ENCODE measurements around the gene PEX6. TPM values are rescaled to one million over a fixed set of nuclear protein-coding genes. Genes with fewer than 3 reads are reported as not detected.
A peak's percentile ranks its signal among the peaks of the same experiment; 100 is the strongest.

Gene PEX6
- polyA plus RNA-seq, 1 experiment: 6.8 TPM

DNA sequence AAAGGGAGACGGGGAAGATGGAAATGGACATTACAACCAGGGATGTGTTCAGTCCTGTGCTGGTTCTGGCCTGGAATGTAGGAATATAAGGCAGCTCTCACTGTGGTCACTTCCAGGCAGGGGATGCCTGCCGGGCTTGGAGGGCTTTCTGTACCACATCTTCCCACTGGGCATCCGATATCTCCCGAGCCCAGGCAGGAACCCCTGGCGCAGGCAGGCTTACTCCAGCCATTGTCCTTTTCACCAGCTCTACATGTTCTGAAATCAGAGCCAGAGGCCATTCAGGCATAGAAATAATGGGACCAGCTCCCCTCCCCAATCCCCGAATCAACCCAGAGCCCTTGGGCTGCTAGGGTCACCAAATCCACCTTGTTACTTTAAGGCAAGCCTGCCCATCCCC lies 33.4 kb upstream of the PEX6 start:
- ChIA-PET CTCF (interaction anchor here (1.0 kb wide), 1 partner anchor 350 kb away, joined by 3 read pairs; no protein-coding TSS in a partner anchor), POLR2A (no interaction called here)
- H3K27me3 ChIP-seq (ENCODE audit: control insufficient read depth, insufficient read depth, low read length): no peaks in the 10 kb centered on the region
- TF ChIP-seq CTCF (IDR thresholded peaks at IDR 0.05; ENCODE audit: low read depth, low read length): no peak
- H3K27ac ChIP-seq (ENCODE audit: low read depth, low read length): no peak overlapping the region
- H3K9me3 ChIP-seq (ENCODE audit: control insufficient read depth, insufficient read depth, low read length): no peaks in the 10 kb centered on the region
- no peak for DNase-seq (ENCODE audit: low read depth, low spot score)
- H3K4me3 ChIP-seq (ENCODE audit: low read depth, low read length): peak overlapping the region; percentile 79

DNA sequence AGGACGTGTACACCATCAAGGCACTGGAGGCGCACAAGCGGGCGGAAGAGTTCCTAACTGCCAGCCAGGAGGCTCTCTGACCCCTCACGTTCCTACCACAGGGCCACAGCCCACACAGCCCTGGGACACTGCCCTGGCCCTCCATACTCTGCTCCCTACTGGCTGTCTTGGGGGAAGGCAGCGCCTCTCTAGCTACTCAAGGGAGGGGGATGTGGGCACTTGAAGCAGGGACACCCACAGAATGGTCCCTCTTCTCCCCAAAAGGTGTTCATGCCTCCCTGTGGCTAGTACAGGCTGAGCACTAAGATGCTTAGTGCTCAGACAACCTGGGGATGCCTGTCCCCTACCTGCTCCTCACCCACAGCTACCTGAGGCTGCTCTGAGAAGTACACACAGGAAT lies 32.2 kb upstream of the PEX6 start:
- no peak overlapping the region for H3K27ac ChIP-seq (ENCODE audit: low read depth, low read length)
- no peak for DNase-seq (ENCODE audit: low read depth, low spot score)
- no peak overlapping the region for H3K4me3 ChIP-seq (ENCODE audit: low read depth, low read length)
- TF ChIP-seq CTCF (IDR thresholded peaks at IDR 0.05; ENCODE audit: low read depth, low read length): no peak
- ChIA-PET CTCF (no interaction called here), POLR2A (interaction anchor here (0.5 to 0.7 kb wide), 2 partner anchors 82 to 241 kb away, joined by 5 read pairs; partner anchors contain the start of gene CNPY3)
- H3K9me3 ChIP-seq (ENCODE audit: control insufficient read depth, insufficient read depth, low read length): no peaks in the 10 kb centered on the region
- H3K27me3 ChIP-seq (ENCODE audit: control insufficient read depth, insufficient read depth, low read length): no peaks in the 10 kb centered on the region

DNA sequence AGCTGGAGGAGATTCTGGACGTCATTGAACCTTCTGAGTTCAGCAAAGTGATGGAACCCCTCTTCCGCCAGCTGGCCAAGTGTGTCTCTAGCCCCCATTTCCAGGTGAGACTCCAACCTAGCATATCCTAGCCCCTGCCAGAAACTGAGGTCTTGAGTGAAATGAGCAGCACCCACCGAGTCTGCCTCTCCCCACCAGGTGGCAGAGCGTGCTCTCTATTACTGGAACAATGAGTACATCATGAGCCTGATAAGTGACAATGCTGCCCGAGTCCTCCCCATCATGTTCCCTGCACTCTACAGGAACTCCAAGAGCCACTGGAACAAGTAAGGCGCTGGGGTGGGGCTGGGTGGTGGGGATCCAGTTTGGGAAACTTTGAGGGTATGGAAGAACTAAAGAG lies 30.1 kb upstream of the PEX6 start:
- Histone ChIP-seq H3K27ac (ENCODE audit: low read depth, low read length) (no peak overlapping the region), H3K4me3 (ENCODE audit: low read depth, low read length) (no peak overlapping the region), H3K27me3 (ENCODE audit: control insufficient read depth, insufficient read depth, low read length) (no peaks in the 10 kb centered on the region), H3K9me3 (ENCODE audit: control insufficient read depth, insufficient read depth, low read length) (no peaks in the 10 kb centered on the region)
- ChIA-PET CTCF (interaction anchor here (1.2 to 2.0 kb wide), 2 partner anchors 18 to 135 kb away, joined by 4 to 5 read pairs; no protein-coding TSS in a partner anchor), POLR2A (no interaction called here)
- no peak for DNase-seq (ENCODE audit: low read depth, low spot score)
- TF ChIP-seq CTCF (IDR thresholded peaks at IDR 0.05; ENCODE audit: low read depth, low read length): peak; percentile 53

DNA sequence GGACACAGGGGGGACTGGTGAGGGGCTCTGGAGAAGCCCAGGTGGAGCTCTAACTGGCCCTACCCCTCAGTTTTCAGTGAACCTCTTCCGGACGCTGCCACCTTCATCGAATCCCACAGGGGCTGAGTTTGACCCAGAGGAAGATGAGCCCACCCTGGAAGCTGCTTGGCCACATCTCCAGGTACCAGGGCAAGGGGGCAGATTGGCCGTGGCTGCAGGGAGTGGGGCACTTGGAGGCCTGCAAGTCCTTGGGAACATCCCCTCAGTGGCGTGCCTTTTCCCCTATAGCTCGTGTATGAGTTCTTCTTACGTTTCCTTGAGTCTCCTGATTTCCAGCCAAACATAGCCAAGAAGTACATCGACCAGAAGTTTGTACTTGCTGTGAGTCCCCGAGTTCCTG lies 28.1 kb upstream of the PEX6 start:
- H3K9me3 ChIP-seq (ENCODE audit: control insufficient read depth, insufficient read depth, low read length): no peaks in the 10 kb centered on the region; the same call in 1 of the 2 replicates
- TF ChIP-seq CTCF (IDR thresholded peaks at IDR 0.05; ENCODE audit: low read depth, low read length): no peak
- CTCF ChIA-PET: interaction anchor here (0.9 kb wide), 1 partner anchor 19 kb away, joined by 3 read pairs; no protein-coding TSS in a partner anchor
- no peaks in the 10 kb centered on the region for H3K27me3 ChIP-seq (ENCODE audit: control insufficient read depth, insufficient read depth, low read length)
- DNase-seq (ENCODE audit: low read depth, low spot score): no peak
- H3K4me3 ChIP-seq (ENCODE audit: low read depth, low read length): no peak overlapping the region
- POLR2A ChIA-PET: interaction anchor here (0.6 kb wide), 1 partner anchor 103 kb away, joined by 4 read pairs; no protein-coding TSS in a partner anchor
- no peak overlapping the region for H3K27ac ChIP-seq (ENCODE audit: low read depth, low read length)

DNA sequence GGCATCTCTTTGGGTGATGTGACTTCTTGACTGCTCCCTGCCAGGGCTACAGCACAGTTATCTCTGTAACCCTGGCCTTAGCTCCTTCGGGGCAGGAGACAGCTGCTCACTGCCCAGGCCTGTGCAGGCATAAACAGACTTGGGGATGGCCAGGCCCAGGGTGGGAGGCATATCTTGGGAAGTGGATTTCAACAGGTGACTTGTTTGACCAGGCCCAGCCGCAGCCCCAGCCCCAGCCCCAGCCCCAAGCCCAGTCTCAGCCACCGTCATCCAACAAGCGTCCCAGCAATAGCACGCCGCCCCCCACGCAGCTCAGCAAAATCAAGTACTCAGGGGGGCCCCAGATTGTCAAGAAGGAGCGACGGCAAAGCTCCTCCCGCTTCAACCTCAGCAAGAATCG lies 27.3 kb upstream of the PEX6 start:
- TF ChIP-seq CTCF (IDR thresholded peaks at IDR 0.05; ENCODE audit: low read depth, low read length): no peak
- Histone ChIP-seq H3K27me3 (ENCODE audit: control insufficient read depth, insufficient read depth, low read length) (no peaks in the 10 kb centered on the region), H3K9me3 (ENCODE audit: control insufficient read depth, insufficient read depth, low read length) (no peaks in the 10 kb centered on the region; the same call in 1 of the 2 replicates), H3K27ac (ENCODE audit: low read depth, low read length) (no peak overlapping the region), H3K4me3 (ENCODE audit: low read depth, low read length) (no peak overlapping the region)
- no peak for DNase-seq (ENCODE audit: low read depth, low spot score)
- ChIA-PET CTCF (interaction anchor here (1.4 kb wide), 1 partner anchor 105 kb away, joined by 4 read pairs; no protein-coding TSS in a partner anchor), POLR2A (no interaction called here)
